Transverse colon (tissue), 4 donors: Measurements from ENCODE around the gene ARAP1. TPM values are rescaled to one million over a fixed set of nuclear protein-coding genes. Genes with fewer than 3 reads are reported as not detected.

Experiments
- DNase-seq: peaks from one replicate; pipeline ENCODE4 v3.0.0-alpha.2; 2019
- H3K27ac ChIP-seq, 4 donors: fragments of 200-600 bp; sonication (generic); 2 replicates each; pipeline ENCODE4 v1.5.1; 2016 to 2018; ENCODE audit warnings: inconsistent platforms in 4 of 4
- H3K27me3 ChIP-seq: fragments of 200-600 bp; sonication (generic); 2 replicates; pipeline ENCODE4 v1.5.1; 2017; ENCODE audit warnings: inconsistent platforms
- H3K36me3 ChIP-seq, 4 donors: fragments of 200-600 bp; sonication (generic); 2 replicates each; pipeline ENCODE4 v1.5.1; 2017 to 2019; ENCODE audit warnings: inconsistent platforms in 4 of 4
- H3K4me1 ChIP-seq, 4 donors: fragments of 200-600 bp; sonication (generic); 2 replicates each; pipeline ENCODE4 v1.5.1; 2017 to 2020; ENCODE audit warnings: inconsistent platforms in 4 of 4
- H3K4me3 ChIP-seq, 4 donors: fragments of 200-600 bp; sonication (generic); 1 replicate in 1 of 4; 2 replicates in 3 of 4; pipeline versions ENCODE4 v1.5.1 to v1.6.1; 2017 to 2019; ENCODE audit warnings: inconsistent platforms in 4 of 4
- H3K9me3 ChIP-seq, 2 donors: fragments of 200-600 bp; sonication (generic); 2 replicates each; pipeline ENCODE4 v1.5.1; 2017 to 2019; ENCODE audit warnings: inconsistent platforms in 2 of 2
- CTCF ChIP-seq, 5 experiments: fragments of 200-600 bp in 3 of 5; fragments of 450-650 bp in 2 of 5; sonication (generic) in 3 of 5; IDR thresholded peaks; 1 replicate in 2 of 5; 2 replicates in 3 of 5; pipeline ENCODE4 v1.5.1; 2016 to 2017; ENCODE audit warnings: antibody characterized with exemption in 5 of 5, inconsistent platforms in 3 of 5, mild to moderate bottlenecking in 2 of 5, moderate library complexity in 1 of 5
- EP300 ChIP-seq: sonication (generic); formaldehyde crosslinking; IDR thresholded peaks from one replicate; pipeline ENCODE4 v1.6.1; 2017; ENCODE audit warnings: antibody characterized with exemption, low read depth
- POLR2A ChIP-seq: fragments of 450-650 bp; IDR thresholded peaks from one replicate; pipeline ENCODE4 v1.6.1; 2016; ENCODE audit warnings: antibody characterized with exemption, mild to moderate bottlenecking, moderate library complexity
- POLR2AphosphoS5 ChIP-seq, 3 donors: sonication (generic); formaldehyde crosslinking; IDR thresholded peaks; one replicate each; pipeline ENCODE4 v1.6.1; 2016; ENCODE audit warnings: antibody characterized with exemption in 3 of 3
- WGBS, 2 donors: methylation state at CpG; one replicate each; pipeline ENCODE4 v1.1.5; 2018; ENCODE audit warnings: low coverage in 1 of 2; 5-methylcytosine and 5-hydroxymethylcytosine counted together
- in situ Hi-C, 4 donors: fragments of 200-750 bp; cut with MboI; loops; one replicate each; pipeline versions ENCODE4 v1.15.0 to v1.15.1; 2017; ENCODE audit warnings: low sequenced_read_pairs in 3 of 4, low pct_ligation_motif_present in 1 of 4, low pct_unique_long_range_greater_than_20kb in 1 of 4
- intact Hi-C: fragments of 100-400 bp; cut with DNase I; formaldehyde crosslinking; loops from one replicate; pipeline ENCODE4 v1.15.1; 2023; ENCODE audit warnings: low total_unique reads
- total RNA-seq, 4 donors: library from RNA; depleted of rRNA; stranded (reverse); fragments of >200 nt; gene quantifications; one replicate each; pipeline ENCODE4 v1.1.0, GENCODE V29; 2016

Gene ARAP1
- total RNA-seq, 4 donors from 2014 or later, result 99.4 to 233 (median 108) TPM

- TF ChIP-seq CTCF (IDR thresholded peaks at IDR 0.05), result no peak
- TF ChIP-seq POLR2AphosphoS5 (IDR thresholded peaks at IDR 0.05), result no peak
- no peak for TF ChIP-seq POLR2A
- TF ChIP-seq EP300, result no peak
- DNase-seq, result no peak
- H3K36me3 ChIP-seq, result no peaks in the 10 kb centered on the region
- no peaks in the 10 kb centered on the region for H3K9me3 ChIP-seq
- in situ Hi-C loops, result loop anchor here in 3 of 4 donors (25.0 kb wide), 2 partner anchors 172 to 197 kb away; no protein-coding TSS in a partner anchor
- H3K4me1 ChIP-seq, result no peaks in the 10 kb centered on the region
- no peak overlapping the region for H3K4me3 ChIP-seq
- intact Hi-C loops, result no loop called here
- no peak overlapping the region for H3K27ac ChIP-seq
- 71 to 73% methylated on average over 6 to 9 of the region's 9 CpGs for WGBS, 2 donors
- H3K27me3 ChIP-seq, result no peaks in the 10 kb centered on the region
These were observed 93.1 kb downstream of the ARAP1 start for GRCh38 chr11:72658989-72659640.

DNA sequence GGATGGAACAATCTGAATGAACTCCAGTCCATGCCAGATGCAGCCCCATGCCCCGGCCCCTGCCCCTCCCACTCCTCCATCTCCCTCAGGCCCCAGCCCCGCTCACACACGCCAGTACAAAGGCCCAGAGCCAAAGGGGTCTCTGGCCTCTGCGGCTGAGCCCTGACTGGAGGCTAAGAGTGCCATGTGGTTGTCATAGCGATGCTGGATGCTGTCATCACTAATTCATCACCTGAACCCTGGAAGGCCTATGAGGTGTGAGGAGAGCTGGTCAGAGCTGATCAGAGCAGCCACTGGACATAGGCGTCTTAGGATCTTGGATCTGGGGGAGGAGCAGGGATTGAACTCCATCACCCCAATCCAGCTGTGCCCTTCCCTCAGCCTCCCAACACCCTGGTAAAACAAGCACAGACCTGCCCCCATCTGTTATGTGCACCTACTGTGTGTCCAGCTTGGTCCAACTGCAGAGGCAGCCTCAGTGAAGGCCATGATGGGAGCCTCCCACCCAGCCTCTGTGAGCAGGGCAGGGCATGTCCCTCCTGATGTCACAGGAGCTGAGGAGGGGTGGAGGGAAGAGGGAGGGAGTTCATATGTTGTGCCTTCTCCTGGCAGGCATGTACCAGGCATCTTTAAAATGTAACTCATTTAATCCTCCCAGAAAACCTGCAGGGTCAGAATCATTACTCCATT, 94.7 kb downstream of the ARAP1 start:
- intact Hi-C loops, result no loop called here
- H3K36me3 ChIP-seq, result no peaks in the 10 kb centered on the region
- 70% methylated on average over 6 of the region's 6 CpGs; no CpG with 5 or more reads in 1 of the 2 donors for whole genome bisulfite sequencing, 2 donors

DNA sequence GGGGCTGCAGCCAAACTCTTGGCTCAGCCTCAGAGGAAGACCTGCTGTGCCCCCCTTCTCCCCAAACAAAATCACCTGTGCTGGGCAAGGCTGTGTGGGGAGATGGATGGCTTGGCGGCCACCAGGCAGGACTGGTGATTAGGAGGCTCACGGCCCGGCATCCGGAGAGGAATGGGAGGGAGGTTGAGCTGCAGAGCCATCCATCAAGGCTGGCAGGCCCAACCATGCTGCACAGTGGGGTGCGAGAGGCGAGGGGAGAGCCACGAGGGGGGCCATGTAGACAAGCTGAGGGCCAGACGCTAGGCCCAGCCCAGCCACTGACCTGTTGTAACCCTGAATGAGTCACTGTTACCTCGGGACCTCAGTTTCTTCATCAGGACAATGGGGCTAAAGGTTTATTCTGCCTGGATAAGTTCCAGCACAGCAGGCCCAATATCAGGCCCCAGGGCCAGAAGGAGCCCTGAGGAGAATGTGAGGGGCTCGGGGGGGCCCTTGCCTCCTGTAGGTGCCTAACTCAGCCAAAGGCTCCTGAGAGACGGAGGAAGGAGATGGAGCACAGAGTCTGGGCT, 96.2 kb downstream of the ARAP1 start:
- TF ChIP-seq EP300, result no peak
- no peak for TF ChIP-seq POLR2AphosphoS5 (IDR thresholded peaks at IDR 0.05)
- no peak for TF ChIP-seq POLR2A
- no peak for TF ChIP-seq CTCF (IDR thresholded peaks at IDR 0.05)
- no peak overlapping the region for H3K4me3 ChIP-seq
- peaks cover 6% of the 10 kb centered on the region for H3K27me3 ChIP-seq
- in situ Hi-C loops, result loop anchor here in 3 of 4 donors (25.0 kb wide), 2 partner anchors 169 to 194 kb away; no protein-coding TSS in a partner anchor
- no peaks in the 10 kb centered on the region for H3K4me1 ChIP-seq
- no peak overlapping the region for H3K27ac ChIP-seq
- H3K36me3 ChIP-seq, result no peaks in the 10 kb centered on the region
- no peaks in the 10 kb centered on the region for H3K9me3 ChIP-seq
- no peak for DNase-seq
- 72% methylated on average over 11 of the region's 11 CpGs; no CpG with 5 or more reads in 1 of the 2 donors for WGBS, 2 donors
- intact Hi-C loops, result no loop called here

More for the DNA sequence above, 94.7 kb downstream of the ARAP1 start:
- Histone ChIP-seq H3K27me3 (no peaks in the 10 kb centered on the region), H3K4me3 (no peak overlapping the region), H3K9me3 (no peaks in the 10 kb centered on the region), H3K4me1 (no peaks in the 10 kb centered on the region), H3K27ac (no peak overlapping the region)
- TF ChIP-seq POLR2AphosphoS5 (IDR thresholded peaks at IDR 0.05) (no peak), POLR2A (no peak), CTCF (IDR thresholded peaks at IDR 0.05) (no peak), EP300 (no peak)
- no peak for DNase-seq
- in situ Hi-C loops, result loop anchor here in 3 of 4 donors (25.0 kb wide), 2 partner anchors 170 to 195 kb away; no protein-coding TSS in a partner anchor

- H3K4me1 ChIP-seq, result no peaks in the 10 kb centered on the region
- no peaks in the 10 kb centered on the region for H3K36me3 ChIP-seq
- 67% methylated on average over 8 of the region's 8 CpGs; no CpG with 5 or more reads in 1 of the 2 donors for WGBS, 2 donors
- no peak for TF ChIP-seq CTCF (IDR thresholded peaks at IDR 0.05)
- TF ChIP-seq POLR2A, result no peak
- no peak for TF ChIP-seq EP300
- TF ChIP-seq POLR2AphosphoS5 (IDR thresholded peaks at IDR 0.05), result no peak
- H3K4me3 ChIP-seq, result no peak overlapping the region
- no peaks in the 10 kb centered on the region for H3K9me3 ChIP-seq
- intact Hi-C loops (no loop called here), in situ Hi-C loops (loop anchor here in 3 of 4 donors (25.0 kb wide), 2 partner anchors 168 to 193 kb away; no protein-coding TSS in a partner anchor)
- H3K27me3 ChIP-seq, result peaks cover 6% of the 10 kb centered on the region
- H3K27ac ChIP-seq, result no peak overlapping the region
- DNase-seq, result no peak
These were observed 97.2 kb downstream of the ARAP1 start for GRCh38 chr11:72655014-72655413.
